Upper lobe of right lung (tissue), 1 donor: ENCODE measurements around the gene RAB7B. TPM values are rescaled to one million over a fixed set of nuclear protein-coding genes. Genes with fewer than 3 reads are reported as not detected.

Source experiments
- ATAC-seq: fragments of 200-7000 bp; cut with Tn5 transposase; one replicate; pipeline ENCODE4 v1.9.1; 2020; ENCODE audit warnings: mild to moderate bottlenecking, moderate library complexity
- DNase-seq: peaks from one replicate; pipeline ENCODE4 v3.0.0-alpha.2; 2020
- H3K27ac ChIP-seq: fragments of 200-600 bp; one replicate; pipeline ENCODE4 v1.8.0; 2022
- H3K27me3 ChIP-seq: fragments of 200-600 bp; one replicate; pipeline ENCODE4 v1.8.0; 2022; ENCODE audit warnings: mild to moderate bottlenecking
- H3K36me3 ChIP-seq: fragments of 200-600 bp; one replicate; pipeline ENCODE4 v1.8.0; 2022
- H3K4me1 ChIP-seq: fragments of 200-600 bp; one replicate; pipeline ENCODE4 v1.8.0; 2022
- H3K4me3 ChIP-seq: fragments of 200-600 bp; one replicate; pipeline ENCODE4 v1.8.0; 2022; ENCODE audit warnings: mild to moderate bottlenecking
- H3K9me3 ChIP-seq: fragments of 200-600 bp; one replicate; pipeline ENCODE4 v1.8.0; 2022
- CTCF ChIP-seq: fragments of 200-600 bp; IDR thresholded peaks from one replicate; pipeline ENCODE4 v1.8.0; 2022; ENCODE audit warnings: antibody characterized with exemption
- intact Hi-C: fragments of 100-400 bp; cut with DNase I; formaldehyde crosslinking; loops from one replicate; pipeline ENCODE4 v1.11.0; 2022
- total RNA-seq: library from RNA; stranded (reverse); fragmentation: NEBNext Ultra II Directional; extraction: Animal tissue kit (Norgen Biotek cat#: 25700); gene quantifications from one replicate; pipeline ENCODE4 v1.2.1, GENCODE V29; 2021
- donor health status: DM: no; HTN: yes; CAD: no; lungs with severe emphysema.

The RAB7B gene
- total RNA-seq, 1 donor from 2014 or later, result 7.0 TPM

- no peak for TF ChIP-seq CTCF
- H3K4me3 ChIP-seq, result no peak overlapping the region
- H3K36me3 ChIP-seq, result no peaks in the 10 kb centered on the region
Measured at GRCh38 chr1:205992218-205992882, 10.8 kb downstream of the RAB7B start.

GRCh38 chr1:205991237-205991636, 12.0 kb downstream of the RAB7B start:
- Histone ChIP-seq H3K4me1 (no peaks in the 10 kb centered on the region), H3K27me3 (no peaks in the 10 kb centered on the region), H3K27ac (no peak overlapping the region), H3K36me3 (no peaks in the 10 kb centered on the region), H3K4me3 (no peak overlapping the region), H3K9me3 (no peaks in the 10 kb centered on the region)
- no peak for DNase-seq
- ATAC-seq, result no peak
- no peak for TF ChIP-seq CTCF
- intact Hi-C loops, result no loop called here

More at GRCh38 chr1:205992218-205992882, 10.8 kb downstream of the RAB7B start:
- ATAC-seq, result no peak
- H3K9me3 ChIP-seq, result no peaks in the 10 kb centered on the region
- H3K27me3 ChIP-seq, result no peaks in the 10 kb centered on the region
- H3K27ac ChIP-seq, result no peak overlapping the region
- no peak for DNase-seq
- intact Hi-C loops, result no loop called here
- no peaks in the 10 kb centered on the region for H3K4me1 ChIP-seq

GRCh38 chr1:205990226-205990625, 13.0 kb downstream of the RAB7B start:
- no peak overlapping the region for H3K4me3 ChIP-seq
- ATAC-seq, result no peak
- no peak overlapping the region for H3K27ac ChIP-seq
- TF ChIP-seq CTCF, result no peak
- no peaks in the 10 kb centered on the region for H3K36me3 ChIP-seq
- DNase-seq, result no peak
- no peaks in the 10 kb centered on the region for H3K4me1 ChIP-seq
- intact Hi-C loops, result no loop called here
- no peaks in the 10 kb centered on the region for H3K9me3 ChIP-seq
- H3K27me3 ChIP-seq, result no peaks in the 10 kb centered on the region

- no peak overlapping the region for H3K4me3 ChIP-seq
- no peaks in the 10 kb centered on the region for H3K36me3 ChIP-seq
- TF ChIP-seq CTCF, result no peak
- no peak overlapping the region for H3K27ac ChIP-seq
- no peaks in the 10 kb centered on the region for H3K9me3 ChIP-seq
- DNase-seq, result no peak
- intact Hi-C loops, result no loop called here
- ATAC-seq, result no peak
- H3K4me1 ChIP-seq, result no peaks in the 10 kb centered on the region
- H3K27me3 ChIP-seq, result no peaks in the 10 kb centered on the region
Measured at GRCh38 chr1:205989786-205990185, 13.4 kb downstream of the RAB7B start.

- DNase-seq, result no peak
- H3K27me3 ChIP-seq, result no peaks in the 10 kb centered on the region
- no peaks in the 10 kb centered on the region for H3K9me3 ChIP-seq
- intact Hi-C loops, result no loop called here
- H3K27ac ChIP-seq, result no peak overlapping the region
- H3K36me3 ChIP-seq, result no peaks in the 10 kb centered on the region
- H3K4me1 ChIP-seq, result no peaks in the 10 kb centered on the region
- no peak overlapping the region for H3K4me3 ChIP-seq
- ATAC-seq, result no peak
- TF ChIP-seq CTCF, result no peak
Measured at GRCh38 chr1:205988585-205988995, 14.6 kb downstream of the RAB7B start.

- DNase-seq (no peak), ATAC-seq (no peak)
- intact Hi-C loops, result no loop called here
- Histone ChIP-seq H3K4me1 (no peaks in the 10 kb centered on the region), H3K9me3 (no peaks in the 10 kb centered on the region), H3K27ac (no peak overlapping the region), H3K27me3 (no peaks in the 10 kb centered on the region), H3K36me3 (no peaks in the 10 kb centered on the region), H3K4me3 (no peak overlapping the region)
- TF ChIP-seq CTCF, result no peak
Measured at GRCh38 chr1:205986861-205987260, 16.3 kb downstream of the RAB7B start.
